Panc1 (cell line): ENCODE measurements around the gene DDX21.

ENCODE experiments used
- CTCF ChIP-seq: fragments of 450-650 bp; IDR thresholded peaks from 2 replicates; pipeline ENCODE4 v1.5.1; 2017; ENCODE audit warnings: mild to moderate bottlenecking
- POLR2AphosphoS5 ChIP-seq: IDR thresholded peaks from 2 replicates; pipeline ENCODE4 v1.6.1; 2012; ENCODE audit warnings: mild to moderate bottlenecking, low read depth, low read length, moderate library complexity
- REST ChIP-seq, 2 experiments: IDR thresholded peaks; 2 replicates each; pipeline ENCODE4 v1.6.1; 2011 to 2012; ENCODE audit warnings: low read depth in 2 of 2, control low read depth in 1 of 2, low read length in 1 of 2, mild to moderate bottlenecking in 1 of 2, moderate library complexity in 1 of 2; ENCODE audit not compliant: insufficient read depth in 1 of 2
- SIN3A ChIP-seq: IDR thresholded peaks from 2 replicates; pipeline ENCODE4 v1.6.1; 2012; ENCODE audit warnings: low read depth, mild to moderate bottlenecking, low read length, moderate library complexity, borderline replicate concordance; ENCODE audit not compliant: insufficient read depth
- TCF7L2 ChIP-seq: IDR thresholded peaks from 2 replicates; pipeline ENCODE4 v1.6.1; 2011; ENCODE audit warnings: mild to moderate bottlenecking, low read depth, low read length, inconsistent platforms

DNA sequence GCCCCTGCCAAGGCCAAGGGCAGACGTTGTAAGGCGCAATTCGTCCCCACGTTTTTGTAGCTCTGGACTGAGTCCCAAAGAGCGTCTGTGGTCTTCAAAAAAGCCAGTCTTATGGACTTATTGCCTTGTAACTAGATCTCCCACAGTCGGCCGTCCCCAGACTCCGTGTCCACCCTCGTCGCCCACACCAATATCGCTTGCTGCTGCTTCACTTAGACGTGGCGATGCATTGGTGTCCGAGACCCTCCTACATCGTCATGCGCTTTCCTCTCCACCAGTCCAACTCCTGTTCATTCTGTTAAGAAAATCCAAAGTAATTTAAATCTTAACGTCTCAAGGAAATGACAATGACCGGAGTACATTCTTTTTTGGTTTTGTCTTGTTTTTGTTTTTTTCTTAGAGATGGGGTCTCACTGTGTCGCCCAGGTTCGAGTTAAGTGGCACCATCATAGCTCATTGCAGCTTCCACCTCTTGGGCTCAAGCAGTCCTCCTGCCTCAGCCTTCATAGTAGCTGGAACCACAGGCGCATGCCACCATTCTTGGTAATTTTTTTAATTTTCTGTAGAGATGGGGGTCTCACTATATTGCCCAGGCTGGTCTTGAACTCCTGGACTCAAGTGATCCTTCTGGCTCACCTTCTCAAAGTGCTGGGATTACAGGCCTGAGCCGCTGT lies 33.5 kb downstream of the DDX21 start:
- TF ChIP-seq CTCF = no peak
- TF ChIP-seq POLR2AphosphoS5 = no peak
- no peak for TF ChIP-seq REST (IDR thresholded peaks at IDR 0.05; ENCODE audit: insufficient read depth in 1 of 2, low read depth in 2 of 2, low read length in 1 of 2)
- TF ChIP-seq SIN3A = 0 out of 2 replicates have a peak, but pooled peaks have one; percentile 31
- no peak for TF ChIP-seq TCF7L2
